GM10248 (cell line): ENCODE results near the gene TANGO2.

Source experiments
- CTCF ChIA-PET: fragments of 300-600 bp; sonication (Branson Sonifier 250); formaldehyde crosslinking; extraction: SDS; loops from one replicate; lab custom pipeline; 2021; ENCODE audit warnings: antibody characterized with exemption; lab: Yijun Ruan, JAX
- POLR2A ChIA-PET: fragments of 350-650 bp; sonication (Branson Sonifier 250); formaldehyde crosslinking; extraction: SDS; loops from one replicate; lab custom pipeline; 2020; ENCODE audit warnings: antibody characterized with exemption; lab: Yijun Ruan, JAX
- DNase-seq: peaks from one replicate; pipeline ENCODE4 v3.0.0; 2012; ENCODE audit errors: extremely low spot score
- TF ChIP-seq, protein P1 (sequence below): IDR thresholded peaks from 2 replicates; pipeline ENCODE4 v1.5.1; 2012; ENCODE audit warnings: mild to moderate bottlenecking, low read depth; ENCODE audit errors: extremely low read depth, missing control alignments, control extremely low read depth

Gene TANGO2

DNA sequence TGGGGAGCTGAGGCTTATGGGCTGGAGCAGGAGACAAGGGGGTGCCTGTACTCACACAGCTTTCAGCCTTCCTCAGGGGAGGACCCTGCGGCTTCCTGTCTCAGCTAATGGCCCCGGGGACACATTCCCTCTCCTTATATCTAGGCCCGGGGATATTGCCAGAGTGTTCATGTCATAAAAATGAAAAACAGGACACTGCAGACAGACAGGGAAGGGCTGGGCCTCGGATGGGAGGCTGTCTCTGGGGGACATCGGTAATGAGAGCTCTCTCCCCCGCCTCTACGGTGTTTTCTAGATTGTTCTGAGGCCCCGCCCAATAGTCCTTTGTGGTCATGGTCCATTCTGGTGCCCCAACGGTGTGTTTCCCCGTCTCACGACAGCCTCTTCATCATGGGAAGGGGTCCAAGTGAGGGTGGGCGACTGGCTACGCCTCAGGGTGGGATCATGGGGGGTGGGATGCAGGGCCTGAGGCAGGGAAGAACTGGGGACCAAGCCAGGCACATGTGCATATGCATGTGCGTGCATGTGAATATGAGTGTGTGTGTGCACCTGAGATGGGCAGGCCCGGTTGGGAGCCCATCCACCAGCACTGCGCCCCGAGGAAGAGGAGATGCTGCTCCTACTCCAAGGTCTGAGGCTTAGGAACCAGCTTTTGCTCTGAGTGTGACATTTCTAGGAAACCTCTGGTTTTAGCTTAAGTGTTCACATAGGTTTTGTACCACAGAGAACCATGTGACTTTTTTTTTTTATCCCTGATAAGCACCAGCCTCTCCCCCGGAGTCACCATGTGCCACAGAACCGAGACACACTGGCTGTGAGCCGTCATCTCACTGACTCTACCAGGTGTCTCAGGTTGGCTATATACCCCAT is 9.6 kb upstream of the TANGO2 start:
- TF ChIP-seq, protein P1, sequence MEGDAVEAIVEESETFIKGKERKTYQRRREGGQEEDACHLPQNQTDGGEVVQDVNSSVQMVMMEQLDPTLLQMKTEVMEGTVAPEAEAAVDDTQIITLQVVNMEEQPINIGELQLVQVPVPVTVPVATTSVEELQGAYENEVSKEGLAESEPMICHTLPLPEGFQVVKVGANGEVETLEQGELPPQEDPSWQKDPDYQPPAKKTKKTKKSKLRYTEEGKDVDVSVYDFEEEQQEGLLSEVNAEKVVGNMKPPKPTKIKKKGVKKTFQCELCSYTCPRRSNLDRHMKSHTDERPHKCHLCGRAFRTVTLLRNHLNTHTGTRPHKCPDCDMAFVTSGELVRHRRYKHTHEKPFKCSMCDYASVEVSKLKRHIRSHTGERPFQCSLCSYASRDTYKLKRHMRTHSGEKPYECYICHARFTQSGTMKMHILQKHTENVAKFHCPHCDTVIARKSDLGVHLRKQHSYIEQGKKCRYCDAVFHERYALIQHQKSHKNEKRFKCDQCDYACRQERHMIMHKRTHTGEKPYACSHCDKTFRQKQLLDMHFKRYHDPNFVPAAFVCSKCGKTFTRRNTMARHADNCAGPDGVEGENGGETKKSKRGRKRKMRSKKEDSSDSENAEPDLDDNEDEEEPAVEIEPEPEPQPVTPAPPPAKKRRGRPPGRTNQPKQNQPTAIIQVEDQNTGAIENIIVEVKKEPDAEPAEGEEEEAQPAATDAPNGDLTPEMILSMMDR = no peak
- ChIA-PET POLR2A (interaction anchor here (1.1 kb wide), 1 partner anchor 15 kb away, joined by 3 read pairs; no protein-coding TSS in a partner anchor), CTCF (interaction anchor here (0.9 to 4.5 kb wide), 5 partner anchors 15 to 170 kb away, joined by 3 to 54 read pairs (median 4); no protein-coding TSS in a partner anchor)
- no peak for DNase-seq

DNA sequence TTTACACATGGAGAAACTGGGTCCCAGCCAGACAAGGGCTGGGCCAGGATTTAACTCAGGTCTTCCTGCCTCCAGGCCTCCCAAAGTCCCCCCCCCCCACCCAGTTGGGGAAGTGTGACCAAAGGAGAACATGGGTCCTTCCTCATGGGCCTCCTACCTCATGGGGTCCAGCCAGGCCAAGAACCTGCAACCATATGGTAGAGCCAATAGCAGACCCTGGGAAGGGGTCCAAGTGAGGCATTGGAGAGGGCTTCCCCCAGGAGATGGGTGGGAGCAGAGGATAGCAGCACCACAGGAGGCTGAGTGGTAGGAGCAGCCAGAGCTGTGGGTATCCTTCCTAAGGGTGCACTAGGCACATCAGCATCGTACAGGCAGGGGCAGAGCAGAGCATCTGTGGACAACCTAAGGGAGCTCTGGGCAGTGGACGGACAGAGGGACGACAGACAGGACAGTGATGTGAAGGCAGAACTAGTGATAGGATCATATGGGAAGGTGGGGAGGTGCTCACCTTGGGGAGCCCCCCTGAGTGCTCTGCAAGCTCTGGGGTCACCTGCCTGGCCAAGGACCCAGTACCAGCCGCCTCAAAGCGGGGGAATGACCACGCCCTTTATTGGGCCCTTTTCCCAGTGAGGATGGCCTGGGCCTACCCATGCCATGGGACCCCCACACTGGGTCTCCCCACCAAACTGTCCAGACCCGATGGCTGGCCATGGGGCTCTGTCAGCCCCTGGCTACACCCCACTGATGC is 8.7 kb upstream of the TANGO2 start:
- CTCF ChIA-PET = interaction anchor here (1.3 to 4.5 kb wide), 10 partner anchors 10 to 282 kb away, joined by 3 to 54 read pairs (median 6); no protein-coding TSS in a partner anchor
- DNase-seq = no peak
- POLR2A ChIA-PET = interaction anchor here (1.1 kb wide), 1 partner anchor 14 kb away, joined by 3 read pairs; no protein-coding TSS in a partner anchor
- TF ChIP-seq, protein P1 = no peak

DNA sequence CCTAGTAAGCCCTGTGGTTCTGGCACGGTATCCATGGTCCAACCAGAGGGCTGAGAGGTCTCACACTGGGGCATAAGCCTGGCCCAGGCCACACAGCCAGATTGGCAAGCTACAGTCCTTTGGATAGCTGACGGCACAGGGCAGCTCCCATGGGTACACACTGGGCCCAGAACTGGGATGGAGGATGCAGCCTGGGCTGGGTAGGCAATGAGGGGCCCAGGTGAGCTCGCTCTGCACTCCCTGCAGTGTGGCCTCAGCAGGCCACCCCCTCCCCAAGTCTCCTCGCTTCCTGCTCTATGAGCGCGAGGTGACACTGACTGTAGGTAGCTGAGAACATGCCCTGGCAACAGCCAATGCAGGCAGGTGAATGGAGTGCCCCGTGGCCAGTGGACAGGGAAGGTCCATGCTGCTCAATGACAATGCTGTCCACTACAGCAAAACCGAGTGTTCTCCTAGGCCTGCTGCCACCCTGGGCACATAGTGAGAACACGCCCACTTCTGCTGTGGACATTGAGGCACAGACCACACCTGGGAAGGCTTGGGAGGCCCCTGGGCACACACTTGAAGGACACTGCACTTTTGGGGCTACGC is 8.1 kb upstream of the TANGO2 start:
- TF ChIP-seq, protein P1 = no peak
- DNase-seq = no peak
- CTCF ChIA-PET = interaction anchor here (0.8 to 4.5 kb wide), 15 partner anchors 9 to 282 kb away, joined by 3 to 54 read pairs (median 5); no protein-coding TSS in a partner anchor
- POLR2A ChIA-PET = no interaction called here

DNA sequence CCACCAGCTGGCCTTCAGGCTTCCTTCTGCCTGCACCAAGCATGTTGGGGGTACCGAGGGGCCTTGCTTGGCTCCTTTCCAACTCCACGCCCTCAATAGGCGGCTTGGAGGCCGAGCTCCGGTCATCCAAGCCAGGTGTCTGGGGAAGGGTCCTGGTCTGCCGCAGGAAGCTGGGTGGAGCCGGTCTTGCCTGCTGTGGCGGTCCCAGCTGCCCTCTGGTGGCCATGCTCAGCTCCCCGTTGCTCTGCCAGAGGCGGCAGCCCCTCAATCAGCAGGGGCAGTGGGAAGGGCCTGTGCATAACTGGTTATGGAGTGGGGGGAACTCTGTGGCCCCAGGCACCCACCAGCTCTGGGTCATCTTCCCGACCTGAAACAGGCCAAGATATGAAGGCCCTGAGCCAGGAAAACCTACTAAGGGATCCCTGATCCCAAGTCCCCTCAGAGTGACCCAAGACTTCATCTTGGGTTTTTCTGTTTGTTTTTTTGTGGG is 7.5 kb upstream of the TANGO2 start:
- ChIA-PET CTCF (interaction anchor here (0.7 to 4.5 kb wide), 16 partner anchors 9 to 283 kb away, joined by 3 to 54 read pairs (median 4); no protein-coding TSS in a partner anchor), POLR2A (no interaction called here)
- TF ChIP-seq, protein P1 = peak; percentile 77
- peak; percentile 70 for DNase-seq

DNA sequence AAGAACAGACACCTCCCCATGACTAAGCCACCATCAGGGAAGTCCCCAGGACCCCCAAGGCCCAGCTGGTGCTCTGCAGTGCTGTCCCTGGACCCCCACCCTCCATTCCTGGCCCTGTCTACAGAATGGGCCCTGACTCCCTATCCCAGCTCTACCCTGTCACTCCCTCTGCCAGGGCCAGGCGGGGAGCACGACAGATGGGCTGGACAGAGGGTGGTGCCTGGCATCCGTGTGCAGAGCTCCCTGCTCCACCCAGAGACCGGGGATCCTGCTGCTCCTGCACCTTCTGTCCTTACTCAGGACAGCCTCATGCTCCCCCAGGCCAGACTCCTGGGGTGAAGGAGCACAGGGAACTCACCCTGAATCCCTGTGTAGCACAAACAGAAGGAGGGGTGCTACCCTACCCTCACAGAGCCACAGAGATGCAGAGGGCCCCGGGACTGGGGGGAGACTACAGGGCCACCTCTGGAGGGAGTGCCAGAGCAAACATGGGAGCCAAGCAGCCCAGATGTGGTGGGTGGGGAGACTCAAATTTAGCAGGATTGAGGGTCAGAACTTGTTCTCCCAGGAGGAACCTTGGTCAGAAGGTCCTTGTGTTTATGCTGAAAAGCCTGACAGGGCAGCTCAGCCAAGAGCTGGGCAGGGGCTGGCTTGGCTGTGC is 6.3 kb upstream of the TANGO2 start:
- no peak for DNase-seq
- POLR2A ChIA-PET = no interaction called here
- TF ChIP-seq, protein P1 = no peak
- CTCF ChIA-PET = interaction anchor here (0.7 to 4.5 kb wide), 13 partner anchors 8 to 291 kb away, joined by 3 to 54 read pairs (median 4); no protein-coding TSS in a partner anchor
